GM19099 (cell line): Measurements from ENCODE around the gene KRTAP2-3.

Source experiments
- POLR2A ChIP-seq: IDR thresholded peaks from 3 replicates; pipeline ENCODE4 v1.6.1; 2011; ENCODE audit warnings: low read depth; ENCODE audit not compliant: insufficient read length; ENCODE audit errors: extremely low read depth

The KRTAP2-3 gene

GRCh38 chr17:41009936-41010335, 50.0 kb downstream of the KRTAP2-3 start:
- no peak for TF ChIP-seq POLR2A

GRCh38 chr17:41009301-41009760, 50.6 kb downstream of the KRTAP2-3 start:
- no peak for TF ChIP-seq POLR2A
